Caki2 (cell line): Measurements from ENCODE around the gene FAM174C. TPM values are rescaled to one million over a fixed set of nuclear protein-coding genes. Genes with fewer than 3 reads are reported as not detected.
A peak's percentile ranks its signal among the peaks of the same experiment; 100 is the strongest.

ENCODE experiments used
- DNase-seq: peaks from one replicate; pipeline ENCODE4 v3.0.0-alpha.2; 2015; ENCODE audit warnings: low read depth
- in situ Hi-C: cut with HindIII; loops from 2 replicates; pipeline ENCODE4 v1.10.0; 2016; ENCODE audit warnings: low sequenced_read_pairs, low pct_unique_long_range_greater_than_20kb, mixed read lengths
- total RNA-seq: library from RNA; depleted of rRNA; stranded (reverse); fragments of >200 nt; shearing (Covaris generic); gene quantifications from 2 replicates; pipeline ENCODE4 v1.2.3, GENCODE V29; 2014; ENCODE audit warnings: low replicate concordance

The FAM174C gene
- total RNA-seq, 1 experiment from 2014 or later, result 29.5 TPM

GRCh38 chr19:1278713-1279660 is 3.7 kb downstream of the FAM174C start:
- DNase-seq, result no peak
- in situ Hi-C loops, result no loop called here

- DNase-seq, result peak; percentile 59
- in situ Hi-C loops, result no loop called here
Observed at GRCh38 chr19:1279782-1280341, 4.5 kb downstream of the FAM174C start.

GRCh38 chr19:1280636-1281568 is 5.6 kb downstream of the FAM174C start:
- DNase-seq, result no peak
- in situ Hi-C loops, result no loop called here

- in situ Hi-C loops, result no loop called here
- no peak for DNase-seq
Observed at GRCh38 chr19:1281569-1282287, 6.4 kb downstream of the FAM174C start.

- no peak for DNase-seq
- in situ Hi-C loops, result no loop called here
Observed at GRCh38 chr19:1282588-1283206, 7.4 kb downstream of the FAM174C start.

- in situ Hi-C loops, result no loop called here
Observed at GRCh38 chr19:1283207-1283916, 8.0 kb downstream of the FAM174C start.

GRCh38 chr19:1283917-1284292 is 8.6 kb downstream of the FAM174C start:
- no peak for DNase-seq
- in situ Hi-C loops, result no loop called here

More at GRCh38 chr19:1283207-1283916, 8.0 kb downstream of the FAM174C start:
- DNase-seq, result no peak

- in situ Hi-C loops, result no loop called here
- DNase-seq, result no peak
Observed at GRCh38 chr19:1284293-1284978, 9.1 kb downstream of the FAM174C start.

GRCh38 chr19:1284979-1285736 is 9.8 kb downstream of the FAM174C start:
- no peak for DNase-seq
- in situ Hi-C loops, result no loop called here

- in situ Hi-C loops, result no loop called here
- DNase-seq, result no peak
Observed at GRCh38 chr19:1285737-1286360, 10.5 kb downstream of the FAM174C start, which contains the start of gene EFNA2. Gene EFNA2 (plus strand): TSS chr19:1285873. CDS start chr19:1286169, 296 bp downstream.

- in situ Hi-C loops, result no loop called here
- DNase-seq, result no peak
Observed at GRCh38 chr19:1286487-1287353, 11.4 kb downstream of the FAM174C start.

- in situ Hi-C loops, result no loop called here
- DNase-seq, result no peak
Observed at GRCh38 chr19:1287354-1288225, 12.3 kb downstream of the FAM174C start.

- no peak for DNase-seq
- in situ Hi-C loops, result no loop called here
Observed at GRCh38 chr19:1288226-1288612, 12.9 kb downstream of the FAM174C start.
